AG09309 (cell line): ENCODE measurements around the gene TBX15.

Experiments
- DNase-seq: peaks from one replicate; pipeline ENCODE4 v3.0.0-alpha.2; 2010; ENCODE audit warnings: low read depth
- H3K4me3 ChIP-seq: 2 replicates; pipeline ENCODE4 v1.5.1; 2011; ENCODE audit warnings: mild to moderate bottlenecking, low read depth, low read length, moderate library complexity; ENCODE audit not compliant: control insufficient read depth
- CTCF ChIP-seq: IDR thresholded peaks from 2 replicates; pipeline ENCODE4 v1.5.1; 2011; ENCODE audit warnings: mild to moderate bottlenecking, low read depth, low read length, inconsistent platforms; ENCODE audit not compliant: insufficient read depth, control insufficient read depth; ENCODE audit errors: missing control alignments

The TBX15 gene

GRCh38 chr1:118984722-118985639, 3.2 kb downstream of the TBX15 start:
- no peak for DNase-seq
- no peak overlapping the region for H3K4me3 ChIP-seq
- TF ChIP-seq CTCF, result no peak

- no peak overlapping the region for H3K4me3 ChIP-seq
- TF ChIP-seq CTCF, result no peak
- DNase-seq, result no peak
Observed at GRCh38 chr1:118984086-118984721, 3.9 kb downstream of the TBX15 start.

GRCh38 chr1:118983558-118984041, 4.5 kb downstream of the TBX15 start:
- H3K4me3 ChIP-seq, result no peak overlapping the region
- TF ChIP-seq CTCF, result no peak
- no peak for DNase-seq

GRCh38 chr1:118982821-118983557, 5.2 kb downstream of the TBX15 start:
- TF ChIP-seq CTCF, result no peak
- H3K4me3 ChIP-seq, result no peak overlapping the region
- DNase-seq, result no peak

- no peak overlapping the region for H3K4me3 ChIP-seq
- DNase-seq, result no peak
- no peak for TF ChIP-seq CTCF
Observed at GRCh38 chr1:118982266-118982665, 5.9 kb downstream of the TBX15 start.

- no peak overlapping the region for H3K4me3 ChIP-seq
- TF ChIP-seq CTCF, result no peak
- DNase-seq, result no peak
Observed at GRCh38 chr1:118981436-118981835, 6.7 kb downstream of the TBX15 start.
